Measurements from ENCODE around the gene LRP5. TPM values are rescaled to one million over a fixed set of nuclear protein-coding genes. Genes with fewer than 3 reads are reported as not detected.
"Not testable (repeated sequence)": the region's sequence is repeated elsewhere in the genome, so short reads cannot be mapped to it uniquely, and the experiment has no call there.

The LRP5 gene
- total RNA-seq, 1 donor from 2014 or later: 82.4 TPM

DNA sequence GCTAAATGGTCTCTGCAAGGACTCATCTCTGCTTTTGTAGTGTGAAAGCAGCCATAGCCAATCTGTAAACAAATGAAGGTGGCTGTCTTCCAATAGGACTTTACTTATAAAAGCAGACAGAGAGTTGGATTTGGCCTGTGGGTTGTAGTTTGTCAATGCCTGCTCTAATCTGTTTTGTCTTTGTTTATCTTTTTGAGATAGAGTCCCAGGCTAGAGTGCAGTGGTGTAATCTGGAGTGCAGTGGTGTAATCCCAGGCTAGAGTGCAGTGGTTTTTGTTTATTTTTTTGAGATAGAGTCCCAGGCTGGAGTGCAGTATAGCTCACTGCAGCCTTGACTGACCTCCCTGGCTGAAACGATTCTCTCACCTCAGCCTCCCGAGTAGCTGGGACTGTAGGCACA is 156.7 kb downstream of the LRP5 start:
- DNase-seq (ENCODE audit: low spot score): no peak

DNA sequence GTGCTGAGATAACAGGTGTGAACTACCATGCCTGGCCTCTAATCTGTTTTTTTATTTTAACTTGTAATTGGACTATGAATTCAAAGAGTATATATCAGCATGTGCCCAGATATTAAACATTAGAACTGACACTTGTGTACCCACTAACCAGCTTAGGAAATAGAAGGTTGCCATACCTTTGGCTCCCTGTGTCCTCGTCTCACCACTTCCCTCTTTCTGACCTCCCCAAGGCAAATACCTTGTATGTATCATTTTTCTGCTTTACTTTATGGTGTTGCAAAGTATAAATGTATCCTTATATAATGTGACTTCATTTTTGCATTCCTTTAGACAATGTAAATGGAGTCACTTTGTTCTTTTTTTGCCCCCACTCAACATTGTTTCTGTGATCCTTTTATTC is 157.3 kb downstream of the LRP5 start:
- no peak for DNase-seq (ENCODE audit: low spot score)

DNA sequence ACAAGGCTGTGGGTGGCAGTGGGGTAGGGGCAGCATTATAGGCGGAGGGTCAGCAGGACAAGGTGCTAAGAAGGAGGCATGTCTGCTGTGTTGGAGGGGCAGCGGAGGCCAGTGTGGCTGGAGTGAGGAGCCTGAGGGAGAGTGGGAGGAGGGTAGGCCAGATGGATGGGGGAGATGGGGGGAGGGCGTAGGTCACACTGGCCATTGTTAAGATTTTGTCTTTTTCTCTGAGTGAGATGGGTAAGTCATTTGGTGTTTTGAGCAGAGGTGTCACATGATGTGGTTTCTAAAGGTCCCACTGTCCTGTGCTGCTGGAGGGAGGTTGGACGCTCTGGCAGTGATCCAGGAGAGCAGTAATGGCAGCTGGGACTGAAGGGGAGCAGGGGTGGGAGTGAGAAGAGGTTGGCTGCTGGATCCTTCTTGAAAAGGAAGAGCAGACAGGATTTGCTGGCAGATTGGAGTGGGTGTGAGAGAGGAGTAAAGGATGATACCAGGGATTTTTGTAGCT is 158.0 kb downstream of the LRP5 start:
- no peak for DNase-seq (ENCODE audit: low spot score)

DNA sequence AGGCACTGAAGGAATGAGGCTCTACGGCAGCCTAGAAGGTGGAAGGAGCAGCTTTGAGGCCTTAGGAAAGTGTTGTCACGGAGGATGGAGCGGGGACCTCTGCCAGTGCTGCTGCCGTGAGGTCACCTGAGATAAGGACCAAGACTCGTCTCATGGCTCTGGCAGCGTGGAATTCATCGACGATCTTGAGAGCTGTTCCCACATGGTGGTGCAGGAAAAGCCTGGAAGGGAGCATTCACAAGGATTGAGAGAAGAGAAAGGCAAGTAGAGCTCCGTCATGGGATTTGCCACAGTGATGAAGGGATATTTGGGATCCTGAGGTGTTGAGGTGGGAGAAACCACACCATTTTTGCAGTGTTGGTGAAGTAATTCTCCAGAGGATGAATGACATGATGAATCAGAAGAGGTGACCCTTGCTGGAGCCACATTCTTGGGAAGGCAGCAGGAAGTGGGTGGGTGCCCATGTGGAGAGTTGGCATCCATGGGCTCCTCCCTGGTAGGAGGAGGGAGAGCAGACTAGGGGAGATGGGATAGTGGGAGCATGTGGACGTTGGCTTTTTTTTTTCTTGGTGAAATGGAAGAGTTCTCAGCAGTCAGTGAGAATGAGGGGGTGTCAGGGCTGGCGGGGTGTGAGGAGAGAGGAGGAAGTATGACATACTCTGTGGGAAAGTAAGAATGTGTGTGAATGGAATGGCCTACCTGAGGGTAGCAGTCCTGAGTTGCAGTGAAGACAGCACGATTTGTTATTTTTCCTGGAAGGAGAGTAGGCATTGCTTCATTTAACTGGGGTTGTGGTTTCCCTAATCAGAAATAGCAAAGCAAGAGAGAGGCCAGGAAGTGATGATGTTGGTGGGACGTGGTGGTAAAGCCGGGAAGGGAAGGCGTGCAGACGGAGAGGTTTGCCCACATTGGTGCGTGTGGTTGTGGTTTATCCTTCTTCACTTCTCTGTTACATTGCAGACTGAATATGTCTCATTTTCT is 159.3 kb downstream of the LRP5 start:
- DNase-seq (ENCODE audit: low spot score): no peak

DNA sequence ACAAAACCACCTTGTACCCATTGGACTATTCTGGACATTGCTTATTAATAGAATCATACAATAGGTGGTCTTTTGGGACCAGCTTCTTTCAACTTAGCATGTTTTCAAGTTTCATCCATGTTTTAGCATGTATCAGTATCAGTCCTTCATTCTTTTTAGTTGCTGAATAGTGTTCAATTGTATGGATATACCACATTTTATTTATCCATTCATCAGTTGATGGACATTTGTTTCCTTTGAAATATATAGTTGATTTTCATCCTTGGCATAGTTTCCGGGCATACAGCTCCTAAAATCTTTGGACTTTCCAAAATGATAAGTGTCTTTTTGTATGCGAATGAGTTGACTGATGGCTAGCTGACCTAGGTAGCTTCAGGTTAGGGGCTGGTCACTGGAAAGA is 160.4 kb downstream of the LRP5 start:
- no peak for DNase-seq (ENCODE audit: low spot score)

DNA sequence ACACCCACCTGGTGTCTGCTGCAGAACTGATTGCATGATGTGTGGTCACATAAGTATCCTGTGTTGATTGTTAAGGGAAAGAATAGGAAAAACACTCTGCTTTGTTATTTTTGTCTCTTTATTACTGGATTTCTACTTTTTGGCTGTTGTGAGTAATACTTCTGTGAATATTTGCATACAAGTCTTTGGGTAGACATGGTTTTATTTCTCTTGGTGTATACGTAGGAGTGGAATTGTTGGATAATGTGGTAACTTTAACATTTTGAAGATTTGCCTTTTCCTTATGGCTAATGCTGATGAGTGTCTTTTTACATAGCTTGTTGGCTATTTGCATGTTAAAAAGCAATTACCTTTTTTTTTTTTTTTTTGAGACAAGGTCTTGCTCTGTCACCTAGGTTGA is 161.3 kb downstream of the LRP5 start:
- DNase-seq (ENCODE audit: low spot score): no peak

DNA sequence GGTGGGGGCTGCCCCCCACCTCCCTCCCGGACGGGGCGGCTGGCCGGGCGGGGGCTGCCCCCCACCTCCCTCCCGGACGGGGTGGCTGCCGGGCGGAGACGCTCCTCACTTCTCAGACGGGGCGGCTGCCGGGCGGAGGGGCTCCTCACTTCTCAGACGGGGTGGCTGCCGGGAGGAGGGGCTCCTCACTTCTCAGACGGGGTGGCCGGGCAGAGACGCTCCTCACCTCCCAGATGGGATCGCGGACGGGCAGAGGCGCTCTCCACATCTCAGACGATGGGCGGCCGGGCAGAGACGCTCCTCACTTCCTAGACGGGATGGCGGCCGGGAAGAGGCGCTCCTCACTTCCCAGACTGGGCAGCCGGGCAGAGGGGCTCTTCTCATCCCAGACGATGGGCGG is 163.2 kb downstream of the LRP5 start:
- not testable (repeated sequence) for DNase-seq (ENCODE audit: low spot score)

DNA sequence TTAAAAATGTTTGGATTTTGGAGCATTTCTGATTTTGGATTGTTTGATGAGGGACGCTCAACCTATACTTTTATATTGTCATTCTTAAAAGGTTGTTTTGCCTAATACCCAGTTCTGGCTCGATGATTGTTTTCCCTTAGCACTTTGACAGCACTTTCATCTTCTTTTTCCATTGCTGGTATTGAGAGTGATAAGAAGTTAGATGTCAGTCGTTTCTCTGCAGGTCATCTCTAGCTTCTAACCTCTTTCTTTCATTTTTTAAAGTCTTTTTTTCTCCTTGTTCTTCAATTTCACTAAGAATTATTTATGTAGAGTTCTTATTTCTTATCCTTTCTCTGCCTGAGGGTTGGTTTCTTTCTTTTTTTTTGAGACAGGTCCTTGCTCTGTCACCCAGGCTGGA is 167.0 kb downstream of the LRP5 start:
- no peak for DNase-seq (ENCODE audit: low spot score)

DNA sequence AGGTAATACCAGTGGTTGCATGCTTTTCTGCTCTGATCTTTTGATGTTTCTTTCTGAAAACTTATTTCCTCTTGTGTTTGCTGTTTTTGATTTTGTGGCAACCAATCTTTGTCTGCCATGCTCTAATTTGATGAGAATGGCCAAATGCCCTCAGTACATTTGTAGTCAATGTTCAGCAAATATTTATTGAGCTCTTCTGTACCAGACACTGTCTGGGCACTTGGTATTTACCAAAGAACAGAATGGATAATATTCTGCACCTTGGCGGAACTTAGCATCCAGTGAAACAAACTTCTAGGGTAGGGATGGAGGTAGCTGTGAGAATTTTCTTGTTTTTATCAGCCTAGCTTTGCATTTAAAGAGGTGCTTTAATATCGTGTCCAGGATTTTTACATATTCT is 167.8 kb downstream of the LRP5 start:
- no peak for DNase-seq (ENCODE audit: low spot score)

DNA sequence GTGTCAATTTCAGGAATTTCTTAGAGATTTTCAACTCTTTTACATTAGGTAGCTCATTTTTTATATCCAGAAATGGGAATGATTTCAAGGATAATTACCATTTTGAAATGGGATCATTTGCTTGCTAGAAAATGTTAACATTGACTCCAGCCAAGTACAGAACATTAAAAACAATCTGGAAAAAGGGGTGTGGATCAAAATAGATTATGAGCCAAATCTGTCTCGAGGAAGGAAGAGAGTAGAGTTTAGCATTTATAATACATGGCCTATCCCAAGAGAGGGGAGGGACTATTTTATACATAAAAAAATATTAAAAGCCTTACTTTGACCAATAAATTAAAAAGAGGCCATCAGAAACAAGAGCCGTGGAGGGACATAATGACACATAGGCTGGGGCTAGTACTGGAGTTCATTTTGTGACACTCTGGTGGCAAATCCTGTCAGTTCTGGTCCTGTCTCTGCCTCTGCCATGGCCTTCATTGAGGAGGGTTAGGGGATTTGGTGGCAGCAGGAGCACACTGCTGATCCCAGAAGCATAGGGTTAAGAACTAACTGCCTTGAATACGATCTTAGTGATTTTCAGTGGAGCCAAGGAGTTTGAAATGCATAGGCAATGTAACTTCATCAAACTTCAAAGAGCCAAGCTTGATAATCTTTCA is 168.6 kb downstream of the LRP5 start:
- no peak for DNase-seq (ENCODE audit: low spot score)

DNA sequence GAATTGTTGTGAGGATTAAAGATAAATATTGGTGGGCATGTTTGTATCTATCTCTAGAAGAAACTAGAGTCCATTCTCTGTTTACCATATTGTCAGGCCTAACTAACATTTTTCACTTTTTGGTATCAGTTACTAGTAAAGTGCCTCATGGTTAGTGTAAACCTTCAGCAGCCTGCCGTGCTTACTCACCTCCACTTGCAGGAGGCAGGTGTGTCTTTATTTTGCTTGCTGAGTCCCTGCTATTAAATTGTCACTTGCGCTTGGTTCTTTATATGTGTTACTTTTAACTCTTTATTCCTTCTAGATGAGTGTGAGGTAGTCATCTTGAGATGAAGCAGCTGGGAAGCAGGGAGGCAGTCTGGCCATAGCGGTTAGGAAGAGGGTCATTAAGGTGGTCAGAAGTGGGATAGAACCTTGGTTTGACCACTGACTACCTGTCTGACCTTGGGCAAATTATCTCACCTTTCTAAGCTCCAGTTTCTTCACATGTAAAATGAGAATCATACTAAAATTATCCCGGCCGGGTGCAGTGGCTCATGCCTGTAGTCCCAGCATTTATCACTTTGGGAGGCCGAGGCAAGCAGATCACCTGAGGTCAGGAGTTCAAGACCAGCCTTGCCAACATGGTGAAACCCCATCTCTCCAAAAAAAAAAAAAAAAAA is 169.3 kb downstream of the LRP5 start:
- DNase-seq (ENCODE audit: low spot score): no peak

DNA sequence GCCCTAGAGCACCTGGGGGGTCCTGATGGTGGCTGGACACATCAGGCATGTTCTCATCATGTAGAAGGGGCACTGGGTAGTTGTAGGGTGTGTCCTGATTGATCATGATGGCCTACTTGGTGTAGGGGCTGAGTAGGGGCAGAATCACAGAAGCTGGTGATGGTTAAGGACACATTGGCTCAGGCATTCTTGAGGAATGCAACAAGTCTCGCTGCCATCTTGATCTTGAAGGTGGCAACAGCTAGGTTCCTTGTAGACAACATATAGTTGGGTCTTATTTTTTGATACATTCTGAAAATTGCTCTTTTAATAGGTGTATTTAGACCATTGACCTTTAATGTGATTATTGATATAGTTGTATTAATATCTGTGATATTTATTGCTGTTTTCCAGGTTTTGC is 176.2 kb downstream of the LRP5 start:
- no peak for DNase-seq (ENCODE audit: low spot score)

DNA sequence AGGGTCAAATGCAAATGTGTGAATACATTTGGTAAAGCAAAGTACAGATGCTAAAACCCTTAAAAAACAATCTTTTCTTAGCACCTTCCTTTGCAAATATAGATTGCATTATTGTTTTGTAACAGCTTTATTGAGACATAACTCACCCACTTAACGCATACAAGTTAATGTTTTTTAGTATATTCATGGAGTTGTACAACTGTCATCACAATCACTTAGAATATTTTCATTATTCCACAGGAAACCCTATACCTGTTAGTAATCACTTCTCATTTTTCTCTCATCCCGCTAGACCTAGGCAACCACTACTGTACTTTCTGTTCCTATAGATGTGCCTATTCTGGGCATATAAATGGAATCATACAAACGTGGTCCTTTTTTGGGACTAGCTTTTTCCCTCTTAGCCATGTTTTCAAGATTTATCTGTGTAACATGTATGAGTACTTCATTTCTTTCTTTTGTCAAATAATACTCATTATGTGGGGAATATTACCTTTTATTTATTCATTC is 182.9 kb downstream of the LRP5 start:
- DNase-seq (ENCODE audit: low spot score): no peak

DNA sequence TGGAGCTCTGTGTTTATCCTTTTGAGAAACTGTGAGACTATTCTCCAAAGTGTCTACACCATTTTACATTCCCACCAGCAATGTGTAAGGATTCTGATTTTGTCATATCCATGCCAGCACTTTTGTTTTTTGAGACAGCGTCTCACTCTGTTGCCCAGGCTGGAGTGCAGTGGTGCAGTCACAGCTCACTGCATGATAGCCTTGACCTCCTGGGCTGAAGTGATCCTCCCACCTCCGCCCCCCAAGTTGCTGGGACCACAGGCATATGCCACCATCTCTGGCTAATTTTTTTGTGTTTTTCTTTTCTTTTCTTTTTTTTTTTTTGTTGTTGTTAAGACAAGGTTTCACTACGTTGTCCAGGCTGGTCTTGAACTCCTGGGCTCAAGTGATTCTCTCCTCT is 183.5 kb downstream of the LRP5 start:
- no peak for DNase-seq (ENCODE audit: low spot score)

DNA sequence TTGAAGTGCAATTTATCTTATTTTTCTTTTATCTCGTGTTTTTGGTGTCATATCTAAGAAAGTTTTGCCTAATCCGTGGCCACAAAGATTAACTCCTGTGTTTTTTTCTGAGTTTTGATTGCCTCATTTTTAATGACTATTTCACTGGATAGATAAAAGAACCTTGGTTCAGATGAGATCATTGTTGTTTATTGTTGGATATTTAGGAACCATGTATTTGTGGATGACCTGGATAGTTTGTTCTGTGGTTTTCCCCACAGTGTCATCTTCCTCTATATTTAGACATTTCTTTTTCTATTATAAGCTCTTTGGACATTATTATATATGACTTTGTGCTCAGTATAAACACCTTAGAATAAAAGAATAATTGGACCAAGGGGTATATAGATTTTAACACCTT is 185.4 kb downstream of the LRP5 start:
- no peak for DNase-seq (ENCODE audit: low spot score)

DNA sequence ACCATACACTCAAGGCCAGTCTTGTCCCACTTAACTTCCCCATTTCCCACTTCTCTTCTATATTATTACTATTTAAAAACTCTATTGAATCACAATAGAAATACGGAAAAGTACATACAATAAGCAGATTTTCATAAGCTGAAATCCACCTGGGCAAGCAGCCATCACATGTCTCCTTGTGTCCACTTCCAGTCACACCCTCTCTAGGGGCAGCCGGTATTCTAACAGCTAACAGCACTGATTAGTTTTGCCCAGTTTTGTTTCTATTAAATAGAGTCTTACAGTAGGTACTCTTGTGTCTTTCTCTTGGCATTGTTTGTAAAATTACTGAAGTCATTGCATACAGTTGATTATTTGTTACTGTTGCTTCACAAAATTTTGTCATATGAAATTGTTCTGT is 185.9 kb downstream of the LRP5 start:
- DNase-seq (ENCODE audit: low spot score): no peak

Other genes starting within 250 kb of the LRP5 start
- gene CHKA, start 191.2 kb upstream of the LRP5 start, total RNA-seq: 66.2 TPM
- gene KMT5B, start 99.3 kb upstream of the LRP5 start, total RNA-seq: 67.6 TPM
- 37.1 TPM for gene C11orf24, start 40.6 kb upstream of the LRP5 start, total RNA-seq
- 183 TPM for gene PPP6R3, start 148.2 kb downstream of the LRP5 start, total RNA-seq